Measurements from ENCODE around the gene SAP30BP.
A peak's percentile ranks its signal among the peaks of the same experiment; 100 is the strongest.

GRCh38 chr17:75654176-75654575, 13.0 kb upstream of the SAP30BP start:
- TF ChIP-seq MYC (IDR thresholded peaks at IDR 0.05; ENCODE audit: low read depth, low read length) (no peak), POLR2A (IDR thresholded peaks at IDR 0.05; ENCODE audit: low read depth, low read length) (no peak), FOS (IDR thresholded peaks at IDR 0.05; ENCODE audit: borderline replicate concordance, insufficient read depth, low read length) (no peak), CTCF (IDR thresholded peaks at IDR 0.05; ENCODE audit: extremely low read depth in 1 of 2, insufficient read depth in 1 of 2, low read depth in 1 of 2, low read length in 2 of 2) (peak; percentile 17 to 20), EZH2 (IDR thresholded peaks at IDR 0.05; ENCODE audit: borderline replicate concordance, low read depth, low read length, severe bottlenecking) (no peak), MAX (IDR thresholded peaks at IDR 0.05; ENCODE audit: insufficient read depth, insufficient read length) (no peak), POLR2AphosphoS5 (IDR thresholded peaks at IDR 0.05; ENCODE audit: insufficient read depth, low read depth, low read length) (no peak), JUN (IDR thresholded peaks at IDR 0.05; ENCODE audit: borderline replicate concordance, insufficient read depth, insufficient read length, low read depth) (no peak), GATA2 (IDR thresholded peaks at IDR 0.05; ENCODE audit: insufficient read depth, insufficient read length, low read depth, low read length) (no peak)

Measured in endothelial cell of umbilical vein (primary cell).